GM13976 (cell line): Measurements from ENCODE around the gene EYS.

Experiments
- DNase-seq: peaks from one replicate; pipeline ENCODE4 v3.0.0; 2012; ENCODE audit warnings: low spot score
- in situ Hi-C: fragments of 300-500 bp; cut with MboI; formaldehyde crosslinking; loops from one replicate; pipeline ENCODE4 v1.12.0; 2022; ENCODE audit warnings: low sequenced_read_pairs, mixed read lengths, inconsistent platforms; ENCODE audit not compliant: unreplicated experiment
- TF ChIP-seq, protein P1 (sequence below): IDR thresholded peaks from 2 replicates; pipeline ENCODE4 v1.5.1; 2012; ENCODE audit warnings: borderline replicate concordance, mild to moderate bottlenecking; ENCODE audit not compliant: insufficient read depth; ENCODE audit errors: extremely low read depth, missing control alignments, control extremely low read depth

The EYS gene

DNA sequence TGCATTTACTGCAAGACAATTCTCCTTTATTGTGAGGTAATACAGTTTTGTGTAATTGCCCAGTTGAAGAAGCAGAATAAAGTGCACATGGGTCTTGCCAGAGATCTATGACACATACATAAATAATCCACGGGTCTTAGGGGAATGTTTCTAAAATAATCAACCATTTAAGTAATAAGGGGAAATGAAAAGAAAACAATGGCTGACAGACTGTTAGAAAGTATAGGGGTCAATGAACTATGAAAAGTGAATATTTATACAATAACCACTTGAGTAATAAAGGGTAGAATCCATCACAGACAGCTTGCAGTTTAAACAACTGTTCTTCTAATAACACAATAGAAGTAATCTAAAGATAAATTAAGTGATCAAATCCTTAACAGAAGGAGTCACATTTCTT lies 477.2 kb downstream of the EYS start:
- in situ Hi-C loops, result no loop called here
- DNase-seq, result no peak
- TF ChIP-seq, protein P1, sequence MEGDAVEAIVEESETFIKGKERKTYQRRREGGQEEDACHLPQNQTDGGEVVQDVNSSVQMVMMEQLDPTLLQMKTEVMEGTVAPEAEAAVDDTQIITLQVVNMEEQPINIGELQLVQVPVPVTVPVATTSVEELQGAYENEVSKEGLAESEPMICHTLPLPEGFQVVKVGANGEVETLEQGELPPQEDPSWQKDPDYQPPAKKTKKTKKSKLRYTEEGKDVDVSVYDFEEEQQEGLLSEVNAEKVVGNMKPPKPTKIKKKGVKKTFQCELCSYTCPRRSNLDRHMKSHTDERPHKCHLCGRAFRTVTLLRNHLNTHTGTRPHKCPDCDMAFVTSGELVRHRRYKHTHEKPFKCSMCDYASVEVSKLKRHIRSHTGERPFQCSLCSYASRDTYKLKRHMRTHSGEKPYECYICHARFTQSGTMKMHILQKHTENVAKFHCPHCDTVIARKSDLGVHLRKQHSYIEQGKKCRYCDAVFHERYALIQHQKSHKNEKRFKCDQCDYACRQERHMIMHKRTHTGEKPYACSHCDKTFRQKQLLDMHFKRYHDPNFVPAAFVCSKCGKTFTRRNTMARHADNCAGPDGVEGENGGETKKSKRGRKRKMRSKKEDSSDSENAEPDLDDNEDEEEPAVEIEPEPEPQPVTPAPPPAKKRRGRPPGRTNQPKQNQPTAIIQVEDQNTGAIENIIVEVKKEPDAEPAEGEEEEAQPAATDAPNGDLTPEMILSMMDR, result no peak

DNA sequence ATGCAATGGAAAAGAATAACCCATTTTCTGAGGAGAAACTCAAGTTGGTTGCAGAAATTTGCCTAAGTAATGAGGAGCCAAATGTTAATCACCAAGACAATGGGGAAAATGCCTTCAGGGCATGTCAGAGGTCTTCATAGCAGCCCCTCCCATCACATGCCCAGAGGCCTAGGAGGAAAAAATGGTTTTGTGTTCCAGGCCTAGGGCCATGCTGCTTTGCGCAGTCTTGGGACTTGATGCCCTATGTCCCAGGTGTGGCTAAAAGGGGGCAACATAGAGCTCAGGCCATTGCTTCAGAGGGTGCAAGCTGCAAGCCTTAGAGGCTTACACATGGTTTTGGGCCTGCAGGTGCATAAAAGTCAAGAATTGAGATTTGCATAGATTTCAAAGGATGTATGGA lies 485.9 kb downstream of the EYS start:
- no peak for DNase-seq
- TF ChIP-seq, protein P1, result no peak
- in situ Hi-C loops, result no loop called here

DNA sequence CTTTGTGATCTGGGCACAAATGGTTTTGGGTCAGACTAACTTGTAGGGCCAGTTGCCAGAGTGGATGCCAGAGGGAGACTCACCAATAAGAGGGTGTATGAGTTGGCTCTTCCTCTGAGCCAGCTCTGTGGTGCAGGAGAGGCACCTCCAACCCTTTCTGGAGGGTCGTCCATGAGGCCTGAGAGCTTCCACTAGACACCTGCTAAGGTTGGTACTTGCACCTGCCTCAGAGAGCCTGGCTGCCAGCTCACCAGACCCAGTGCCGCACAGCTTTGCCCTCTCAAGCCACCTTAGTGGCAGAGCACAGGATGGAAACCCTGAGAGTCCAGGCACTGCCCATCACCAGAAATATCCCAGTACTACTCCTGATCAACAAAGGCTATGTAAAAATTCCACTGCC lies 504.3 kb downstream of the EYS start:
- in situ Hi-C loops, result no loop called here
- no peak for DNase-seq
- TF ChIP-seq, protein P1, result no peak

DNA sequence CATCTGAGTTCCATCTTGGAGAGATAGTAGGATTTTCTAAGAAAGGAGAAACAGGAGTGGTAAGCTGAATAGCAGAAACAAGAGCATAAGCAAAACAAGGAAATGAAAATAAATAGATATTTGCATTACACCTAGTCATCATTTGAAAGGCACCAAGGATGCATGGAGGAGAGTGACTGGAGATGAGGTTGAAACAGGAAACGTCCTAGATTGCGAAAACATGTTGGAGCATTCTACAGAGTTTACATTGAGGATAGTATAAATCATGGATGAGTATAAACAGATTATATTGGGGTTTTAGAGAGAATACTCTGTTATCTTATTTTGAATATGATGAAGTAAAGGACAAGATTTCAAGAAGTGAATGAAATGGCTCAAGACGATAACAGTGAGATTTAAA lies 507.3 kb downstream of the EYS start:
- no peak for DNase-seq
- in situ Hi-C loops, result no loop called here
- TF ChIP-seq, protein P1, result no peak

DNA sequence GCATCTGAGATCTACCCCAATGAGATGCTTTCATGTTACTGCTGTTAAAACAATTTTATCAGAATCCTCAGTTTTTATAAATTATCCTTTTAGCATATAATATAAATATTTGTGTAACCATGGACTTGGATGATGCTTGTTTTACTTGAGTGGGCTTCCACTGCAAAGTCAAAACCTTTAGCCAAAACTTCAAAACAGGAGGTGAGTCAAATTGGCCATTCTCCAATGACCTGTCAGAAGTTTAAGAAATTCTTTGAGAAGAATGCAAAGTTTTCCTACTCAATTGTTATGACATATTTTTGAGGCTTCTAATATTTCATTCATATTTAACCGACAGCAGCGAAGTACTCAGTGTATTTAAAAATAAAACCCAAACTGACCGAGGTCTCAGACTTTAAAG lies 507.9 kb downstream of the EYS start:
- in situ Hi-C loops, result no loop called here
- TF ChIP-seq, protein P1, result no peak
- no peak for DNase-seq

DNA sequence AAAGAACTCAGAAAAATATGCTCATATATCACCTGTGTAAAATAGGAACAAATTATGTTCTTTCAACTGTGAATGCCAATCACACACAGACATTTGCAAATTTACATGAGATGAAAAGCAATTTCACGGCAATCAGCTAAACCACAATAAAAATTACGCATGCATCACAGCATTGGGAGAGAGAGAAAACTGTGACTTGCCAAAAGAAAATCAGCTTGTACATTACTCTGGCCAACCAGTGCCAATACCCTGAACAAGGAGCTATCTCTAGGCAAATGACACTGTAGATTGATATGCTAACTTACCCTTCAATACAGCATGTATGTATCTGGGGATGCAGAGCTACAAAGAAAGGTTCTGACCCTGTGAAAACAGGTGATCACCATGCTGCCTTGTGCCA lies 515.6 kb downstream of the EYS start:
- in situ Hi-C loops, result no loop called here
- no peak for DNase-seq
- TF ChIP-seq, protein P1, result no peak
